ENCODE data around the gene GPBP1. TPM values are rescaled to one million over a fixed set of nuclear protein-coding genes. Genes with fewer than 3 reads are reported as not detected.

The GPBP1 gene
- total RNA-seq, 1 experiment from 2014 or later: 100 TPM

- no peak for TF ChIP-seq ATF1 (CRISPR knock-in tag; IDR thresholded peaks at IDR 0.05)
- TF ChIP-seq MLX (CRISPR knock-in tag; IDR thresholded peaks at IDR 0.05): no peak
- no peak for TF ChIP-seq FOXP4 (CRISPR knock-in tag; IDR thresholded peaks at IDR 0.05)
- TF ChIP-seq NFYB (CRISPR knock-in tag; conservative IDR thresholded peaks at IDR 0.05; ENCODE audit: low read depth): no peak
Measured at GRCh38 chr5:57229313-57229712, 55.5 kb downstream of the GPBP1 start (continued).

- H3K4me1 Mint-ChIP-seq: peaks cover 14% of the 10 kb centered on the region
- DNase-seq (ENCODE audit: low spot score) (no peak), ATAC-seq (no peak)
- ChIA-PET CTCF (interaction anchor here (0.7 kb wide), 1 partner anchor 12 kb away, joined by 3 read pairs; no protein-coding TSS in a partner anchor), POLR2A (no interaction called here)
- H3K27ac Mint-ChIP-seq: 0 out of 2 replicates have a peak overlapping the region, but pooled peaks have one; percentile 77
- H3K27me3 Mint-ChIP-seq (ENCODE audit: low read depth): no peaks in the 10 kb centered on the region
- peaks cover 6% of the 10 kb centered on the region; the same call in 1 of the 2 replicates for H3K9me3 Mint-ChIP-seq
- H3K4me3 Mint-ChIP-seq: no peak overlapping the region
- H3K36me3 Mint-ChIP-seq: peaks cover 41% of the 10 kb centered on the region
- TF ChIP-seq ZNF425 (CRISPR knock-in tag; conservative IDR thresholded peaks at IDR 0.05) (no peak), NR1H2 (CRISPR knock-in tag; IDR thresholded peaks at IDR 0.05) (no peak), RORB (CRISPR knock-in tag; IDR thresholded peaks at IDR 0.05) (no peak), ZNF219 (CRISPR knock-in tag; IDR thresholded peaks at IDR 0.05; ENCODE audit: borderline replicate concordance) (no peak), SMAD3 (CRISPR knock-in tag; IDR thresholded peaks at IDR 0.05; ENCODE audit: borderline replicate concordance) (no peak), PREB (CRISPR knock-in tag; IDR thresholded peaks at IDR 0.05; ENCODE audit: borderline replicate concordance) (no peak), ZNF232 (CRISPR knock-in tag; IDR thresholded peaks at IDR 0.05) (no peak), CDX4 (CRISPR knock-in tag; IDR thresholded peaks at IDR 0.05; ENCODE audit: borderline replicate concordance) (no peak), NFATC4 (CRISPR knock-in tag; IDR thresholded peaks at IDR 0.05) (no peak), ARID4B (CRISPR knock-in tag; IDR thresholded peaks at IDR 0.05; ENCODE audit: borderline replicate concordance) (no peak), SOX15 (CRISPR knock-in tag; IDR thresholded peaks at IDR 0.05) (no peak), NR2C2 (CRISPR knock-in tag; IDR thresholded peaks at IDR 0.05) (no peak), ZNF416 (CRISPR knock-in tag; IDR thresholded peaks at IDR 0.05) (no peak), RELA (CRISPR knock-in tag; IDR thresholded peaks at IDR 0.05; ENCODE audit: borderline replicate concordance) (no peak), GABPB1 (CRISPR knock-in tag; IDR thresholded peaks at IDR 0.05) (no peak), NR3C1 (CRISPR knock-in tag; conservative IDR thresholded peaks at IDR 0.05; ENCODE audit: low read depth) (no peak), E2F1 (CRISPR knock-in tag; IDR thresholded peaks at IDR 0.05) (no peak)
- TF ChIP-seq, protein P1, sequence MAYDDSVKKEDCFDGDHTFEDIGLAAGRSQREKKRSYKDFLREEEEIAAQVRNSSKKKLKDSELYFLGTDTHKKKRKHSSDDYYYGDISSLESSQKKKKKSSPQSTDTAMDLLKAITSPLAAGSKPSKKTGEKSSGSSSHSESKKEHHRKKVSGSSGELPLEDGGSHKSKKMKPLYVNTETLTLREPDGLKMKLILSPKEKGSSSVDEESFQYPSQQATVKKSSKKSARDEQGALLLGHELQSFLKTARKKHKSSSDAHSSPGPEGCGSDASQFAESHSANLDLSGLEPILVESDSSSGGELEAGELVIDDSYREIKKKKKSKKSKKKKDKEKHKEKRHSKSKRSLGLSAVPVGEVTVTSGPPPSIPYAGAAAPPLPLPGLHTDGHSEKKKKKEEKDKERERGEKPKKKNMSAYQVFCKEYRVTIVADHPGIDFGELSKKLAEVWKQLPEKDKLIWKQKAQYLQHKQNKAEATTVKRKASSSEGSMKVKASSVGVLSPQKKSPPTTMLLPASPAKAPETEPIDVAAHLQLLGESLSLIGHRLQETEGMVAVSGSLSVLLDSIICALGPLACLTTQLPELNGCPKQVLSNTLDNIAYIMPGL (CRISPR knock-in tag; IDR thresholded peaks at IDR 0.05): no peak
Measured at GRCh38 chr5:57231607-57232006, 57.7 kb downstream of the GPBP1 start.
